ENCODE measurements around the gene GDA.

The GDA gene

DNA sequence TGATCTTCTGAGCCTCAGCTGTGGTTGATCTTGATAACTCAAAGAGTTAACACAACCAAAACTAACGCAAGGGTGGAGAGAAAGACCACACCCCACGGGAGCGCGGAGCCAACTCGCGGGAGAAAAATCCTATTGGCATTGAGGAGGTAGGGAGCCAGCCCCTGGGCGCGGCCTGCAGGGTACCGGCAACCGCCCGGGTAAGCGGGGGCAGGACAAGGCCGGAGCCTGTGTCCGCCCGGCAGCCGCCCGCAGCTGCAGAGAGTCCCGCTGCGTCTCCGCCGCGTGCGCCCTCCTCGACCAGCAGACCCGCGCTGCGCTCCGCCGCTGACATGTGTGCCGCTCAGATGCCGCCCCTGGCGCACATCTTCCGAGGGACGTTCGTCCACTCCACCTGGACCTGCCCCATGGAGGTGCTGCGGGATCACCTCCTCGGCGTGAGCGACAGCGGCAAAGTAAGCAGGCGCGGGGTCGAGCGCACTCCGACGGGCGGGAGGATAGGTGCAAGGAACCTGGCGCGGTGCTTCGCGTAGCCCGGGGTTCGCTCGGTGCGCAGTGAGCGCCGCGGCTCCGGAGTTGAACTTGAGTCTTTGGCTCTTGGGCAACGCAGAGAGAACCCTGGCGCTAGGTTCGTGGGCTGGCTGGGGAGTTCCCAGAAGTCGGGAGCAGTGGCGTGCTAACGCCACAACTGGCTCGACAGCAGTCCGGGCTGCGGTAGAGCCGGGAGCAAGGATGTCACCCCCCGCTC, at the start of gene GDA:
GDA (plus strand) TSS at position 210 of the 745 bp plus-strand sequence; CDS start at position 330, 120 bp downstream.
- no peak for DNase-seq

DNA sequence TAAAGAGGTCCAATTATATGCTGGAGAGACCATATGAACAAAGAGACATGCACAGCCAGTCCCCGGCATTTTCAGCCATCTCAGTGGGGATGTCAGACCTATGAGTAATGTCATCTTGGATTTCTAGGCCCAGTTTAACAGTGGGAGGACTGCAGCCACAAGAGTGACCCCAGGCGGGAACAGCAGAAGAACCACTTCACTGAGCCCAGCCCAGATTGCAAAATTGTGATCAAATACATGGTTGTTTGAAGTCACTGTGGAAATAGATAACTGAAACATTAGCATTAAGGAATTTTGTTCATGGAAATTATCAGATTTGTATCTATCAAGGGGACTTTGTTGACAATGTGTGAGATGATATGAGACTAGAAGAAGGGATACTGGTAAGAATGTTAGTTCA, 46.7 kb upstream of the GDA start:
- DNase-seq: no peak

GRCh38 chr9:72113056-72113455, 36.2 kb upstream of the GDA start:
- DNase-seq: no peak

- DNase-seq: no peak
Observed at GRCh38 chr9:72119853-72120252, 29.4 kb upstream of the GDA start.

GRCh38 chr9:72124947-72125346, 24.3 kb upstream of the GDA start:
- no peak for DNase-seq

GRCh38 chr9:72127753-72128152, 21.5 kb upstream of the GDA start:
- no peak for DNase-seq

GRCh38 chr9:72128526-72128925, 20.7 kb upstream of the GDA start:
- DNase-seq: no peak

DNA sequence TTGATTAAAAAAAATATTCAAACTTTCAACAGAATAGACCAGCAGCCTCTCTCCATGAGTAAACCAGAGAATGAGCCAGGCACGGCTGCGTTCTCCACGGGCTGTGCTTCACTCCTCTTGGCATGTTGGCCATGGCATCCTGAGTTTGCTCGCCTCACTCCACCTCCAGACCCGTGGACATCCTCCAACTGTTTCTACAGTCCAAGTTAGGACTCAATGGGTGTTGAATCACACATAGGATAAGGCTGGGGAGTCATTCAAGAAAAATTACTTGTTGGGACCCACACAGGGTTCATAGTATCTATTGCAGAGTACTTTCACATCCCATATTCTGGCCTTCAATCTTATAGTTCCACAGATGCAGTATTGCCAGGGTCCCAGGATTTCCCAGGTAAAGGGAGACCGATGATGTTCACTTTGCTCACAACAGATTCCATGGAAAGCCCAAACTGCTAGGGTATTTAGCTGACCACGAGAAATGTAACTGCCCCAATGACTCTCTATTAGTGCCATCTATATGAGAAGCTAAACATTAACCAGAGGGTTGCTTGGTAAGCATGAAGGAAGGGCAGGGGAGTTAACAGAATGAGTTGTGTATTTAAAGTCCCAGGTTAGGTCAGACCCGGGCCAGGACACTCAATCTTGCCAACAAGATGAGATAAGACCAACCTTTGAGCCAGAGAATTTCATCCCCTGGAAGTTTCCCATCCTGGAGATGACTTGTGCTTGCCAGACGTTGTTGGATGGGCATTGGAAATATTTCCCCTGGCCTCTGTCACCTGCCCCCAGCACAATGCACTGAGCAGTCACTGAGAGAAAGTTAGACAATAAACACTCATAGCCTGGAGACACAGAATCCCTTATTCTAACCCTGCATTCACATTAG, 19.7 kb upstream of the GDA start:
- DNase-seq: peak; percentile 62

- DNase-seq: no peak
Observed at GRCh38 chr9:72130321-72130720, 18.9 kb upstream of the GDA start.

DNA sequence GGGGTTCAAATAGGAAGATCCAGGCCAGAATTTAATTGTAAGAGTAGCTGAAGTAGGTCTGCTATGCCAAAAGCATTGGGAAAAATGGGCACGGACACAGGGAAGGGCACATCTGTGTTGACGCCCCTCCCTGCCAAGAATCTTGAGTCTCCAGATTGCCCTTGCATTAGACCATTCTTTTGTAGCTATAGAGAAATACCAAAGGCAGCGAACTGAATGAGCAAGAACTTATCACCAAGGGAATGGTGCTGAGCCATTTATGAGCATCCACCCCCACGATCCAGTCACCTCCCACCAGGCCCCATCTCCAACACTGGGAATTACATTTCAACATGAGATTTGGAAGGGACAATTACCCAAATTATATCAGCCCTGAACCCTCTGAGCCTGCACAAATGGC, 18.0 kb upstream of the GDA start:
- peak; percentile 25 for DNase-seq

DNA sequence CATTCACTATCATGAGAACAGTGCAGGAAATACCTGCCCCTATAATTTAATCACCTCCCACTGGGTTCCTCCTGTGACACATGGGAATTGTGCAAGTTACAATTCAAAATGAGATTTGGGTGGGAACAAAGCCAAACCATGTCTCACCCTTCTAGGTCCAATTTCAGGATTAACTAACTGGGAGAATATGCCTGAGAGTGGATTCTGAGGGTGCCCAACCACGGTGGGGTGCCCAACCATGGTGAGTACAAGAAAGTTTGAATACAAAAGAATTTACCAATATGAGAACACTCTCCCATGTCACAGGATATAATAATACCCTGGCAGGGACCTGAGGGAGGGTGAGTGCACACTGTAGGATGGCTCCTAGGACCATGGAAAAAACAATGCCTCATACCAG, 17.2 kb upstream of the GDA start:
- DNase-seq: peak; percentile 65

GRCh38 chr9:72133365-72134035, 15.7 kb upstream of the GDA start:
- no peak for DNase-seq

DNA sequence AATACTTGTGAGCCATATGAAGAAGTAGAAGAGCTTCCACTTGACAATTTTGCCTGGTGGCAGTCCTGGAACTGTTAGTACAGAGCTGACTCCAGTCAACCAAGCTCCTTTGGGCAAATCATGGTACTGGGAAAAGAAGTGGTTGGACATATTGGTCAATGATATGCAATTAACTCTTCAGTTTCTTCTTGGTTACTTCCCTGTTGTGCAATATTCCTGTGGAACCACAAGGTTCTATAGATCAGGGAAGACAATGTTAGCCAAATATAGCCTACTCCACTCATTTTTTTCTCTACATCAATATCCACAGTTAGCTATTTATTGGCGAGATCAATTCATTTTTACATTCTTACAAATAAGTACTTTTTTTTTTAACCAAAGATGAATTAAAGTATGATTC, 14.4 kb upstream of the GDA start:
- DNase-seq: no peak

- DNase-seq: no peak
Observed at GRCh38 chr9:72137697-72138365, 11.4 kb upstream of the GDA start.

GRCh38 chr9:72139226-72139625, 10.0 kb upstream of the GDA start:
- DNase-seq: no peak

DNA sequence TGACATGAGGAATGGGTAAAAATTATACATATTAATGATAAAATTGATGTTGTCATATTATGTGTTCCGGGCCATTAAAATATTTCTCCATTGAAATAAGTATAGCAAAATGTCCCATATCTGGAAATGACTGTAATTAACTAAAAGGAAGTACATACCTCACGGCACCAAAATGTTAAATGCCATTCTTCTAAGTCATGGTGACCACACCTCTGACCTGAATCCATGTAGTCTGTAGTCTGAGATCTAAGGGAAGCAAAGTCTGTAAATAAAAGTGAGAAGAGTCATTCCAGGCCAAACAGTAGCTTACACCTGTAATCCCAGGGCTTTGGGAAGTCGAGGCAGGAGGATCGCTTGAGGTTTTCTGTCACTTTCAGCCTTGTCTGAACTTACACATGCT, 8.7 kb upstream of the GDA start:
- peak; percentile 27 for DNase-seq

DNA sequence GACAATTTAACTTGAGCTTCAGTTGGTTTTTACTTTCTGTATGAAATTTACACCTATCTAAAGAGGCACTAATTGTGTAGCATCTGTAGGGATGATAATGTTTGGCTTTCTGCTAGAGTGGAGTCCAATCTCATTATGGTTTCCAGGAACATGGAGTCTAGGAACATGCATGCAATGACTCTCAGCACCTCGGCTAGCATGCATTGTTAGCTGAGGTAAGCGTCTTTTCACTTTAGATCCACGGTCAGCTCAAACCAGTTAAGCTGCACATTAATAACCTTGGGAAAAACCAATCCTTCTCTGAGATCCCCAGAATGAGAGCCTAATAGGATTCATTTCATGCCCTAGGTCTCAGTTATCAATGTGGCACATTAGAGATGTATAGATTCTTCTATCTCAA, 7.8 kb upstream of the GDA start:
- DNase-seq: no peak

- peak; percentile 11 for DNase-seq
Observed at GRCh38 chr9:72144756-72145492, 4.3 kb upstream of the GDA start.

DNA sequence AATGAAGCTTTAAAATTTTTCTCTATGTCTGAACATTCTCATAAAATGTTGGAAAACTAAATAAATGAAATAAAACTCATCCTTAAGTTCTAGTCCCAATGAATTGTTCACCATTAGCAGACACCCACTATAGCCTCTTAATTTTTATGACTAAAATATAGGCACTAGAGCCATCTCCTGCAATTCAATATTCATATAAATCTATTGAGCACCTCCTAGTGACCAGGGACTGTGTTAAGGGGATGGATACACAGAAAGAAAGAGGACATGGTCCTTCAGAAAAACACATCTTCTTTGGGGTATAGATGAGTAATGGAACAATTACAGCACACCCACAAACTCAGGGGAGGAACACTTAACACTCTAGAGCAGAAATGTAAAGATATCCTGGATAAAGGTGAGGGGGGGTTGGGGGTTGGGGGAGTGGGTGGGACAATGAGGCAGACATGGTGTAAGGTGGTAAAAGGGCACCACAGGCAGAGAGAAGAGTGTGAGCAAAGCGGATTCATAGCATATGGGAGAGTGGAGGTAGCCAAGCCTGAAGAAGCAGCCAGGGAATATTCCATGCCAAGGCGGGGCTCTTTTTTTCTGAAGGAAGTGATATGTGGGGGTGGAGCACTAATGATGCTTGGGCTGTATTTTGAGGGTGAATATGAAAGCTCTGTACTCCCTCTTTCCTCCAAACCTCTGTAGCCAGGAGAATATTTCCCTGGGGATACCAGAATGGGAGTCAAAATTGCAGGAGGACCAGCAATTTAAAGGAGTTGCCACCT, 3.3 kb upstream of the GDA start:
- DNase-seq: no peak

DNA sequence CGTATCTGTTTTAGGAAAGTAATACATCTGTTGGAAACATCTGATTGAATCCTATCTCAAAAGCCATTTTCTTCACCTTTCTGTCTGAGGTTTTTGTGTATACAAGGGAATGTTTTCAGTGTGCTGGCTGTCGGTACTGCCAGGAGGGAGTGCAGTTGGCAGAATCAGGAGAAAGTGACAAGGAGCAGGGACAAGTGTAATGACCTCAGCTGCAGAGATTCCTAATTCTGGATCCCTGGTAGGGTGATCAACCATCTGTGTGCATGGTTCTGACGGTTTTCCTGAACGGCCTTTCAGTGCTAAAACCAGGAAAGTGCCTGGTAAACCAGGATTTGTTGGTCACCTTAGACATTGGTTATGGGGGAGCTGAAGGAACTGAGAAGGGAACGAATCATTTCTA, 1.6 kb upstream of the GDA start:
- no peak for DNase-seq

- DNase-seq: no peak
Observed at GRCh38 chr9:72150127-72150526, 887 bp downstream of the GDA start.

- no peak for DNase-seq
Observed at GRCh38 chr9:72150661-72151060, 1.4 kb downstream of the GDA start.

Measured in NCI-H226 (cell line).